ENCODE measurements around the gene ACOT11.

The ACOT11 gene

DNA sequence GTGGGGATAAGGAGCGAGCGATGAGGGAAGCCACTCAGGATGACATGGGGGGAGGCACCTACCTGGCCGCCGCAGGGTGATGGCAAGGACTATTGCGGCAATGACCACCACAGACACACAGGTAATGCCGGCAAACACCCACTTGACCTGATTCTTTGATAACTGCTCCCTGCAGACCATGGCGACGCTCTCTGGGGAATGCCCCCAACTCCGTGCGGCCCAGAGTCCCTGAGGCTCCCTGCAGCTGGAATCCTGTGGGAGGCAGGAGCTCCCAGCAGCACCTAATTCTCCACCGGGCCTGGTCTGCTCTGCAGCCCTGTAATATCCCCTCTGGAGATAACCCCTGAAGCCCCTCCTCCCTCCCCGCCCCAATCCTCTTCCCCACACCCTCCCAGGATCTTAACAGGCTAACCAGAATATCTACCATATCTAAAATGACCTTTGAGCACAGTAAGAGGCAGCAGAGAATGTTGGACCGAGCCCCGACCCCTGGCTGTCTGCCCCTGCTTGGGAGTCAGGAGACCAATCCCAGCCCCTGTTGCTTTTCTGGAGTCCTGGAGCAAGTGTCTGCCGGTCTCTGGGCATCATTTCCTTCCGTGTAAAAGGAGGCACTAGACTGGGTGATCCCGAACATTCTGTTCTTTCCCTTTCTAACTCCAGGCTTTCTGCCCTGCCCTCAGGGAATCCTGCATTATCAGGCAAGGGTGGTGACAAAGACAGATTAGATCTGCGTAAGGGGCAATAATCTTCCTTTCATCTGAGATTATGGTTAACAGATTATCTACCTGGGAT, 75.4 kb downstream of the ACOT11 start, which contains the start of gene FAM151A (continued):
- TF ChIP-seq, protein P1, sequence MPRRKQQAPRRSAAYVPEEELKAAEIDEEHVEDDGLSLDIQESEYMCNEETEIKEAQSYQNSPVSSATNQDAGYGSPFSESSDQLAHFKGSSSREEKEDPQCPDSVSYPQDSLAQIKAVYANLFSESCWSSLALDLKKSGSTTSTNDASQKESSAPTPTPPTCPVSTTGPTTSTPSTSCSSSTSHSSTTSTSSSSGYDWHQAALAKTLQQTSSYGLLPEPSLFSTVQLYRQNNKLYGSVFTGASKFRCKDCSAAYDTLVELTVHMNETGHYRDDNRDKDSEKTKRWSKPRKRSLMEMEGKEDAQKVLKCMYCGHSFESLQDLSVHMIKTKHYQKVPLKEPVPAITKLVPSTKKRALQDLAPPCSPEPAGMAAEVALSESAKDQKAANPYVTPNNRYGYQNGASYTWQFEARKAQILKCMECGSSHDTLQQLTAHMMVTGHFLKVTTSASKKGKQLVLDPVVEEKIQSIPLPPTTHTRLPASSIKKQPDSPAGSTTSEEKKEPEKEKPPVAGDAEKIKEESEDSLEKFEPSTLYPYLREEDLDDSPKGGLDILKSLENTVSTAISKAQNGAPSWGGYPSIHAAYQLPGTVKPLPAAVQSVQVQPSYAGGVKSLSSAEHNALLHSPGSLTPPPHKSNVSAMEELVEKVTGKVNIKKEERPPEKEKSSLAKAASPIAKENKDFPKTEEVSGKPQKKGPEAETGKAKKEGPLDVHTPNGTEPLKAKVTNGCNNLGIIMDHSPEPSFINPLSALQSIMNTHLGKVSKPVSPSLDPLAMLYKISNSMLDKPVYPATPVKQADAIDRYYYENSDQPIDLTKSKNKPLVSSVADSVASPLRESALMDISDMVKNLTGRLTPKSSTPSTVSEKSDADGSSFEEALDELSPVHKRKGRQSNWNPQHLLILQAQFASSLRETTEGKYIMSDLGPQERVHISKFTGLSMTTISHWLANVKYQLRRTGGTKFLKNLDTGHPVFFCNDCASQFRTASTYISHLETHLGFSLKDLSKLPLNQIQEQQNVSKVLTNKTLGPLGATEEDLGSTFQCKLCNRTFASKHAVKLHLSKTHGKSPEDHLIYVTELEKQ (tag by site-specific recombination; IDR thresholded peaks at IDR 0.05; ENCODE audit: borderline replicate concordance), result no peak

DNA sequence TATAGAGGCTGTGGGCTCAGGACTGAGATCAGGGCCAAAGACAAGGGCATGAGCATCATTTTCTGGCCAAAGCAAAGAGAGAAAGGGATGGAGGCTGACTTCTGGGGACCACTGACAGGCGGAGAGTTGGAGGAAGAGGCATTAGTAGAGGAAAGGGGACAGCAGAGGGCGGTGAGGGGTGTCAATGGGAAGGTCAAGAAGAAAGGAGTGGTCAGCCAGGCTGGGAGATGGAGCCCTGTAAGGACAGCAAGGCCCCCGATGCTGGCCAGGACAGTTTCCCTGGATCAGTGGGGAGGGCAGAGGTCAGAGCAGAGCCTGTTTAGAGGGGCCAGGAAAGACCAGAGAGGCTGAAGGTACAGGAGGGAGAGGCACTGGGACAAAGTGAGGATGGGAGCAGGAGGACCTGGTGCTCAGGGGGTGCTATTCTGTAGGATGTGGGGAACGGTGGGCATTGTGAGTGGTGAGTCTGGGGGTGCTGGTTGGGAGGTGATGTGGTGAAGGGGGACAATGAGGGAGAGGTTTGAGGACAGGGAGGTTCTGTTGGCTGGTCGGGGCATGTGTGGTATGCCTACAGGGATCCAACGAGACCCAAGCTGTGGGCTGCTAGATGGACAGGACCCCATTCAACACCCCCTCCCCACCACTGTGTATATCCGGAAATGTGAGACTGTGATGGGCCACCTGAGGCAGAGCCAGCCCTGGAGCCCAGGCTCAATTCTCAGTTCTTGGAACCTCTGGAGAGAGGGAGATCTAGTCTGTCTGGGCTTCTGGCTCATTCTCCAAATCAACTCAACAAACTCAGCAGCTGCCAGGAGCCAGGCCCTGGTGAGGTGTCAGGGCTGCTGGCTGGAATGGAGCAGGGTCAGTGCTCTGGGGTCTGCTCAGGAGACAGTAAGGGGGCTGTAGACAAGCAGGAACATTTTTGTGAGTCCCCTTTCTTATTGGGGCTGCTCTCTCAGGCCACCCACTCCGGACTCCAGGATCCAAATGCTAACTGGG, 76.7 kb downstream of the ACOT11 start:
- H3K4me1 ChIP-seq (ENCODE audit: control insufficient read depth, insufficient read depth, low read length), result no peaks in the 10 kb centered on the region
- CTCF ChIA-PET, result no interaction called here
- H3K27ac ChIP-seq (ENCODE audit: extremely low read depth, low read depth, low read length), result no peak overlapping the region
- H3K9me3 ChIP-seq (ENCODE audit: control insufficient read depth, insufficient read depth, low read depth, low read length), result no peaks in the 10 kb centered on the region
- no peak for TF ChIP-seq ZNF529 (tag by site-specific recombination; IDR thresholded peaks at IDR 0.05; ENCODE audit: insufficient replicate concordance)
- no peak for TF ChIP-seq ZNF549 (tag by site-specific recombination; IDR thresholded peaks at IDR 0.05)
- TF ChIP-seq ZSCAN18 (tag by site-specific recombination; IDR thresholded peaks at IDR 0.05), result no peak
- TF ChIP-seq GLI4 (tag by site-specific recombination; IDR thresholded peaks at IDR 0.05), result no peak
- TF ChIP-seq, protein P2, sequence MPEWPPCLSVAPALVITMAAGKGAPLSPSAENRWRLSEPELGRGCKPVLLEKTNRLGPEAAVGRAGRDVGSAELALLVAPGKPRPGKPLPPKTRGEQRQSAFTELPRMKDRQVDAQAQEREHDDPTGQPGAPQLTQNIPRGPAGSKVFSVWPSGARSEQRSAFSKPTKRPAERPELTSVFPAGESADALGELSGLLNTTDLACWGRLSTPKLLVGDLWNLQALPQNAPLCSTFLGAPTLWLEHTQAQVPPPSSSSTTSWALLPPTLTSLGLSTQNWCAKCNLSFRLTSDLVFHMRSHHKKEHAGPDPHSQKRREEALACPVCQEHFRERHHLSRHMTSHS (tag by site-specific recombination; IDR thresholded peaks at IDR 0.05), result no peak
- TF ChIP-seq ZIC2 (tag by site-specific recombination; IDR thresholded peaks at IDR 0.05), result no peak
- TF ChIP-seq, protein P3, sequence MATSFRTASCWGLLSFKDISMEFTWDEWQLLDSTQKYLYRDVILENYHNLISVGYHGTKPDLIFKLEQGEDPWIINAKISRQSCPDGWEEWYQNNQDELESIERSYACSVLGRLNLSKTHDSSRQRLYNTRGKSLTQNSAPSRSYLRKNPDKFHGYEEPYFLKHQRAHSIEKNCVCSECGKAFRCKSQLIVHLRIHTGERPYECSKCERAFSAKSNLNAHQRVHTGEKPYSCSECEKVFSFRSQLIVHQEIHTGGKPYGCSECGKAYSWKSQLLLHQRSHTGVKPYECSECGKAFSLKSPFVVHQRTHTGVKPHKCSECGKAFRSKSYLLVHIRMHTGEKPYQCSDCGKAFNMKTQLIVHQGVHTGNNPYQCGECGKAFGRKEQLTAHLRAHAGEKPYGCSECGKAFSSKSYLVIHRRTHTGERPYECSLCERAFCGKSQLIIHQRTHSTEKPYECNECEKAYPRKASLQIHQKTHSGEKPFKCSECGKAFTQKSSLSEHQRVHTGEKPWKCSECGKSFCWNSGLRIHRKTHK (tag by site-specific recombination; IDR thresholded peaks at IDR 0.05), result no peak
- TF ChIP-seq ZNF521 (tag by site-specific recombination; IDR thresholded peaks at IDR 0.05), result no peak
- TF ChIP-seq GLI2 (tag by site-specific recombination; IDR thresholded peaks at IDR 0.05; ENCODE audit: borderline replicate concordance, low read depth), result no peak
- no peak for TF ChIP-seq ZNF571 (tag by site-specific recombination; IDR thresholded peaks at IDR 0.05)
- no peak for TF ChIP-seq ZBTB21 (tag by site-specific recombination; IDR thresholded peaks at IDR 0.05)
- TF ChIP-seq, protein P4, sequence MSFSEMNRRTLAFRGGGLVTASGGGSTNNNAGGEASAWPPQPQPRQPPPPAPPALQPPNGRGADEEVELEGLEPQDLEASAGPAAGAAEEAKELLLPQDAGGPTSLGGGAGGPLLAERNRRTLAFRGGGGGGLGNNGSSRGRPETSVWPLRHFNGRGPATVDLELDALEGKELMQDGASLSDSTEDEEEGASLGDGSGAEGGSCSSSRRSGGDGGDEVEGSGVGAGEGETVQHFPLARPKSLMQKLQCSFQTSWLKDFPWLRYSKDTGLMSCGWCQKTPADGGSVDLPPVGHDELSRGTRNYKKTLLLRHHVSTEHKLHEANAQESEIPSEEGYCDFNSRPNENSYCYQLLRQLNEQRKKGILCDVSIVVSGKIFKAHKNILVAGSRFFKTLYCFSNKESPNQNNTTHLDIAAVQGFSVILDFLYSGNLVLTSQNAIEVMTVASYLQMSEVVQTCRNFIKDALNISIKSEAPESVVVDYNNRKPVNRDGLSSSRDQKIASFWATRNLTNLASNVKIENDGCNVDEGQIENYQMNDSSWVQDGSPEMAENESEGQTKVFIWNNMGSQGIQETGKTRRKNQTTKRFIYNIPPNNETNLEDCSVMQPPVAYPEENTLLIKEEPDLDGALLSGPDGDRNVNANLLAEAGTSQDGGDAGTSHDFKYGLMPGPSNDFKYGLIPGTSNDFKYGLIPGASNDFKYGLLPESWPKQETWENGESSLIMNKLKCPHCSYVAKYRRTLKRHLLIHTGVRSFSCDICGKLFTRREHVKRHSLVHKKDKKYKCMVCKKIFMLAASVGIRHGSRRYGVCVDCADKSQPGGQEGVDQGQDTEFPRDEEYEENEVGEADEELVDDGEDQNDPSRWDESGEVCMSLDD (tag by site-specific recombination; IDR thresholded peaks at IDR 0.05), result no peak
- no peak for TF ChIP-seq ZNF510 (tag by site-specific recombination; IDR thresholded peaks at IDR 0.05; ENCODE audit: insufficient replicate concordance)
- TF ChIP-seq ZNF354C (tag by site-specific recombination; IDR thresholded peaks at IDR 0.05; ENCODE audit: borderline replicate concordance, low read depth), result no peak
- no peak for TF ChIP-seq ZNF416 (tag by site-specific recombination; IDR thresholded peaks at IDR 0.05)
- H3K4me3 ChIP-seq (ENCODE audit: low read depth, low read length), result no peak overlapping the region
- POLR2A ChIA-PET, result no interaction called here
- H3K36me3 ChIP-seq (ENCODE audit: control insufficient read depth in 2 of 2, insufficient read depth in 1 of 2, low read length in 2 of 2), result no peaks in the 10 kb centered on the region
